ENCODE data around the gene TPRX1.

TPRX1 gene

DNA sequence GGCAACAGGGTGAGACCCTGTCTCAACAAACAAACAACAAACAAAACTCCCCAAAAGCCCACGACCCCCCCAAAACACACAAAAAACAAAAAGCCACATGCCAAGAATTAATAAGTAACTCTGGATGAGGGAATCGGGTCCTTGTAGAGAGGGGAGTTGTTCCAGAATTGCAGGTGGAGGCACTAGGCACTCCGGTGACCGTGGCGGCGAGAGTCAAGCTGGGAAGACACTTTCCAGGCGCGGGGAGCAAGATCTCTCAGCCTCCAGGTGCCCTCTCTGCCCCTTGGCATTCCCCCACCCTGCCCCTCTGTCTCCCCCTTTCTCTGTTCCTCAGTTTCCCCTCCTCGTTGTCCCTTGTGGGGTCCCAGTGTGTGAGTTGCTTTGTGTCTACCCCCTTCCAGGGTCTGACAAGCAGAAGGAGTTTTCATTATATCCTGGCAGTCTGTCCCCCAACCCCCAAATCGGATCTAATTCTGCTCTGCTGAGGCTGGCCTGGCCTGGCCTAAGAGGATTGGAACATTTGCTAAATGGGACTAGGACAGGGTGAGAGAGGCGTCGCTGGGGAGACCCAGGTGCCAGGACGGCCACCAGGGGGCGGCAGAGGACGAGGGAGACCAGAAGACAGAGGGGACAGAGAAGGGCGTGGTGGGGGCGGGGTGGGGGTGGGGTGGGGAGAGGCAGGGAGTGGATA is 9.1 kb upstream of the TPRX1 start:
- TF ChIP-seq, protein P1, sequence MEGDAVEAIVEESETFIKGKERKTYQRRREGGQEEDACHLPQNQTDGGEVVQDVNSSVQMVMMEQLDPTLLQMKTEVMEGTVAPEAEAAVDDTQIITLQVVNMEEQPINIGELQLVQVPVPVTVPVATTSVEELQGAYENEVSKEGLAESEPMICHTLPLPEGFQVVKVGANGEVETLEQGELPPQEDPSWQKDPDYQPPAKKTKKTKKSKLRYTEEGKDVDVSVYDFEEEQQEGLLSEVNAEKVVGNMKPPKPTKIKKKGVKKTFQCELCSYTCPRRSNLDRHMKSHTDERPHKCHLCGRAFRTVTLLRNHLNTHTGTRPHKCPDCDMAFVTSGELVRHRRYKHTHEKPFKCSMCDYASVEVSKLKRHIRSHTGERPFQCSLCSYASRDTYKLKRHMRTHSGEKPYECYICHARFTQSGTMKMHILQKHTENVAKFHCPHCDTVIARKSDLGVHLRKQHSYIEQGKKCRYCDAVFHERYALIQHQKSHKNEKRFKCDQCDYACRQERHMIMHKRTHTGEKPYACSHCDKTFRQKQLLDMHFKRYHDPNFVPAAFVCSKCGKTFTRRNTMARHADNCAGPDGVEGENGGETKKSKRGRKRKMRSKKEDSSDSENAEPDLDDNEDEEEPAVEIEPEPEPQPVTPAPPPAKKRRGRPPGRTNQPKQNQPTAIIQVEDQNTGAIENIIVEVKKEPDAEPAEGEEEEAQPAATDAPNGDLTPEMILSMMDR (IDR thresholded peaks at IDR 0.05), result peak; percentile 48

DNA sequence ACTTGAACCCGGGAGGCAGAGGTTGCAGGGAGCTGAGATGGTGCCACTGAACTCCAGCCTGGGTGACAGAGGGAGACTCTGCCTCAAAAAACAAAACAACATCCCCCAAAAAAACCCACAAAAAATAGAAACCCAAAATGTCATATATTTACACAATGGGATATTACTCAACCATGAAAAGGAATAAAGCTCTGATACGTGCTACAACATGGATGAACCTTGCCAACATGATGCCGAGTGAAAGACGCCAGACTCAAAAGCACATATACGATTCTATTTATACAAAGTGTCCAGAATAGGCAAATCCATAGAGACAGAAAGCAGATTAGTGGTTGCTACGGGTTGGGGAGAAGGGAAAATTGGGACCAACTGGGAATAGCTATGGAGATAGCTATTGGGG is 2.1 kb upstream of the TPRX1 start:
- TF ChIP-seq, protein P1 (IDR thresholded peaks at IDR 0.05), result no peak

DNA sequence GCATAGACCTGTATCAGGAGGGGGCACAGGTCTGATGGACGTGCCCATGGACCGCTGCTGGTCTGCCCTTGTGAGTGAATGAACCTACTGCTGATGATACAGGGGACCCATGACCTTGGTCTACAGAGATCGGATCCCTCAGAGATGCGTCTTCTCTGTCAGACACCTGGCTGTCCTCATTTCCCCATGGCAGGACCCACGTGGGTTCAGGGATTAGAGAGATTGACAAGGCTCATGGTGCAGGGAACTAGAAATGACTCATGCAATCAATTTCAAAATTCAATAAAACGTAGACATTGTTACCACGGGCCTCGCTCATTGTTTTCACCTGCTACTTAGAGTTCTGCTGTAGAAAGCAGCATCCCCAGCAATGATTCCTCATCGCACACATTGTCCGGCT is 962 bp upstream of the TPRX1 start:
- TF ChIP-seq, protein P1 (IDR thresholded peaks at IDR 0.05), result no peak

DNA sequence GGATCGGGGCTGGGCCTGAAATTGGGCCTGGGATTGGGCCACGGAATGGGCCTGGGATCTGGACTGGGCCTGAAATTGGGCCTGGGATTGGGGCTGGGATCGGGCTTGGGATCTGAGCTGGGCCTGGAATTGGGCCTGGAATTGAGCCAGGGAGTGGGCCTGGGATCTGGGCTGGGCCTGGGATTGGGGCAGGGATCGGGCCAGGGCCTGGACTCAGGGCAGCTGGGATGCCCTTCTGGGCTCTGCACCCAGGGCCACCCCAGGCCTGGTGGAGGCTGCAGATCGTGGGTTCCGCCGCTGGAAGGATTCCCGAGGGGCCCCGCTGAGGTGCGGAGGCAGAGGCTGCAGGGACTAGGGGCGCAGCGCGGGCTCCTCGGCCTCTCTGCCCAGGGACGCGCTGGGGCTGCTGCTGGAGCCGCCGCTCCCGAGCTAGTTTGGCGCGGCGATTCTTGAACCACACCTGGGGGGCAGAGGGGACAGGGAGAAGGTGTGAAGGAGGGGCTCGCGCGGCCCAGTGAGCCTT is 1.8 kb downstream of the TPRX1 start:
- TF ChIP-seq, protein P1 (IDR thresholded peaks at IDR 0.05), result no peak

DNA sequence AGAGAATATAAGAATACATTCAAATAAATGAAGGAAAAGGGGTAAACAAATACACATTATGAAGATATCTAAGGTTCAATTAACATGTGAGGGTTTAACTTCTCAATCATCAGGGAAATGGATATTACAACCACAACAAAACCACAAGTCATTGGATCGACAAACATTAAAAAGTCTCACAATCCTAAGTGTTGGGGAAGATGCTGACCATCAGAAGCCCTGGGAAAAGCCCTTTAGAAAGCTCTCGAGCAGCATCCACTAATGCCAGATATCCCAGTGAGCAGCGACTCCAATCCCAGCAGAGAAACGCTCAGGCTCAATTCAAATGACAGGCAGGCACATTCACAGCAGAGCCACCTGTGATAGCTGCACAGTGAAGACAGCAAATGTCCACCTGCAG is 3.1 kb downstream of the TPRX1 start:
- TF ChIP-seq, protein P1 (IDR thresholded peaks at IDR 0.05), result no peak

DNA sequence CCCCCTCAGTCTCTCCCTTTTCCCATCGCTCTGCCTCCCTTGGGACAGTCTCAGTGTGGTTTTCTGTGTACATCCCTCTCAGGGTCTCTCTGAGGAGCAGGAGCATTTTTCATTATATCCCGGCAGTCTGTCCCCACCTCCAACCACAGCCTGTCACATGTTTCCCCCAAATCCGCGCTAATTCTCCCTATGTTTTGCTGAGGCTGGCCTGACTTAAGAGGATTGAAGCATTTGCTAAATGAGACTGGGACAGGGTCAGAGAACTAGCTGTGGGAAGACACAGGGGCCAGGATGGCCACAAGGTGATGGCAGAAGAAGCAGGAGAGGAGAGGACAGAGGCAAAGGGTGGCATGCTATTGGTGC is 5.5 kb downstream of the TPRX1 start:
- TF ChIP-seq, protein P1 (IDR thresholded peaks at IDR 0.05), result no peak

DNA sequence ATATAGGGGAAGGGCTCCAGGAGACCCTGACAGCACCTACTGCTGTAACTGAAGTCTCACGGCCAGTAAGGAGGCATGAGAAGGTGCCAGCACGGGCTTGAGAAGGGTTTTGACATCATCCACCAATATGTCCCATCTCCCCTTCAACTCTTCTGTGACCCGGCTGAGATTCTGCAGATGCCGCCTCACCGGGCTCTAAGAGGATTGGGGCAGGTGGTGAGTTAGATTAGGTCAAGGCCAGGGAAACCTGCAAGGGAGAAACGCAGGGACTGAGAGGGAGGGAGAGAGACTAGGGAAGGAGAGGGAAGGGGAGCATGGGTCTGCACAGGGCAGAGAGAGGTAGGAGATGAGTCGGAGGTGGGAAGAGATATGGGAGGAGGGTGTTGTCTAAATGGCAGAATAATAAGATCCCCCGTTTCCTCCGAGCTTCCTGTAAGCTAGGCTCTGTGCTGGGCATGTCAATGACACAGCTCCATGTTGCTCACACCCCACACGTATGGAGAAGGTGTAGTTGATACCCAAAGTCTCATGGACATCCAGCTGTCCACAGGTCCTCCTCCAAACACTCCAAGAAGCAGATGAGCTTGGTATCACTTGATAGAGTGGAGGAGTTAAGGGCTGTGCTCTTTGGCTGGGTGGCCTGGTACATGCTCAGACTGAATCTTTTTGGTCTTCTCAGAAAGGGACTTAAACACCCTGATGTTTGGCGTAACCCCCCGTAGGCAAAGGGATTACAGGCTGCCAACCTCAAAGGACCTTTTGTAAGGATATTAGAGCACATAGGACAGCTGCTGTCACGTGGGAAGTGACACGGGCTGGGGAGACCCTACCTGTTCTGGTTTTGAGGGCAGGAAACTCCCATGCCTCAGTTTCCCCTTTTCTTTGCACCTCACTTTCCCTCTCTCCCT is 6.1 kb downstream of the TPRX1 start:
- TF ChIP-seq, protein P1 (IDR thresholded peaks at IDR 0.05), result no peak
